T-helper 2 cell treated with Interferon-gamma antibody and Interleukin-4, amounts not matched to agents 100 ng/mL and 5 ng/mL, for 36 hours (primary cell): ENCODE results near the gene STMN3. TPM values are rescaled to one million over a fixed set of nuclear protein-coding genes. Genes with fewer than 3 reads are reported as not detected.
"Not testable (repeated sequence)": the region's sequence is repeated elsewhere in the genome, so short reads cannot be mapped to it uniquely, and the experiment has no call there.

Experiments
- intact Hi-C: fragments of 100-400 bp; cut with micrococcal nuclease; formaldehyde crosslinking; loops from one replicate; pipeline ENCODE4 v1.15.1; 2023
- total RNA-seq: library from RNA; stranded (reverse); gene quantifications from 2 replicates; pipeline ENCODE4 v1.2.3, GENCODE V29; 2022

STMN3 gene
- total RNA-seq, 1 donor from 2014 or later, result 27.3 TPM

- intact Hi-C loops, result loop anchor here (5.0 kb wide), 1 partner anchor 97 kb away; the partner anchor contains the start of genes LIME1 and SLC2A4RG
These were observed 13.1 kb downstream of the STMN3 start for GRCh38 chr20:63640086-63640485.

- intact Hi-C loops, result loop anchor here (1.0 to 5.0 kb wide), 3 partner anchors 12 to 102 kb away; partner anchors contain the start of genes GMEB2 and PTK6
These were observed 13.9 kb downstream of the STMN3 start for GRCh38 chr20:63639093-63639975.

GRCh38 chr20:63636752-63637628, 16.2 kb downstream of the STMN3 start:
- intact Hi-C loops, result loop anchor here (5.0 kb wide), 1 partner anchor 100 kb away; the partner anchor contains the start of gene PTK6

- intact Hi-C loops, result loop anchor here (1.0 to 5.0 kb wide), 2 partner anchors 8 to 98 kb away; partner anchors contain the start of genes GMEB2 and PTK6
These were observed 17.6 kb downstream of the STMN3 start for GRCh38 chr20:63635431-63636141.

- intact Hi-C loops, result no loop called here
These were observed 19.5 kb downstream of the STMN3 start for GRCh38 chr20:63633732-63634131.

- intact Hi-C loops, result not testable (repeated sequence)
These were observed 21.8 kb downstream of the STMN3 start for GRCh38 chr20:63631426-63631825.

GRCh38 chr20:63630956-63631355, 22.3 kb downstream of the STMN3 start:
- intact Hi-C loops, result not testable (repeated sequence)

- intact Hi-C loops, result loop anchor here (10.0 kb wide), 2 partner anchors 54 to 266 kb away; partner anchors contain the start of genes DNAJC5 and HELZ2
These were observed 24.8 kb downstream of the STMN3 start for GRCh38 chr20:63628246-63628975.

GRCh38 chr20:63627751-63628245, 25.4 kb downstream of the STMN3 start:
- intact Hi-C loops, result loop anchor here (1.0 to 10.0 kb wide), 5 partner anchors 8 to 267 kb away; partner anchors contain the start of genes DNAJC5, HELZ2 and RTEL1

- intact Hi-C loops, result loop anchor here (1.0 to 10.0 kb wide), 5 partner anchors 8 to 268 kb away; partner anchors contain the start of genes DNAJC5, HELZ2 and RTEL1
These were observed 26.0 kb downstream of the STMN3 start for GRCh38 chr20:63627129-63627750.

- intact Hi-C loops, result loop anchor here (1.0 to 10.0 kb wide), 5 partner anchors 9 to 268 kb away; partner anchors contain the start of genes DNAJC5, HELZ2 and RTEL1
These were observed 26.6 kb downstream of the STMN3 start, which contains the start of gene GMEB2 for GRCh38 chr20:63626424-63627128. Gene GMEB2 (minus strand): TSS chr20:63627101. CDS start chr20:63619397, 7,704 bp downstream.

GRCh38 chr20:63625771-63626423, 27.3 kb downstream of the STMN3 start:
- intact Hi-C loops, result loop anchor here (10.0 kb wide), 2 partner anchors 51 to 269 kb away; partner anchors contain the start of genes DNAJC5 and HELZ2

- intact Hi-C loops, result loop anchor here (10.0 kb wide), 2 partner anchors 50 to 270 kb away; partner anchors contain the start of genes DNAJC5 and HELZ2
These were observed 28.7 kb downstream of the STMN3 start for GRCh38 chr20:63624486-63624885.

GRCh38 chr20:63622732-63623131, 30.5 kb downstream of the STMN3 start:
- intact Hi-C loops, result loop anchor here (10.0 kb wide), 2 partner anchors 48 to 272 kb away; partner anchors contain the start of genes DNAJC5 and HELZ2

- intact Hi-C loops, result loop anchor here (10.0 kb wide), 2 partner anchors 47 to 273 kb away; partner anchors contain the start of genes DNAJC5 and HELZ2
These were observed 31.1 kb downstream of the STMN3 start for GRCh38 chr20:63622096-63622495.

- intact Hi-C loops, result loop anchor here (10.0 kb wide), 2 partner anchors 46 to 274 kb away; partner anchors contain the start of genes DNAJC5 and HELZ2
These were observed 32.2 kb downstream of the STMN3 start for GRCh38 chr20:63620991-63621390.

- intact Hi-C loops, result no loop called here
These were observed 33.7 kb downstream of the STMN3 start for GRCh38 chr20:63619505-63619904.
